Hematopoietic multipotent progenitor cell treated with erythropoietin and hydrocortisone succinate and interleukin-3 and kit ligand, for 15 days (in vitro differentiated cells): ENCODE measurements around the gene SLC12A8.

ENCODE experiments used
- DNase-seq: peaks from one replicate; pipeline ENCODE4 v3.0.0-alpha.2; 2015; ENCODE audit warnings: low spot score

The SLC12A8 gene

GRCh38 chr3:125213946-125214542, 1.5 kb upstream of the SLC12A8 start:
- no peak for DNase-seq

GRCh38 chr3:125213364-125213755, 812 bp upstream of the SLC12A8 start:
- DNase-seq: no peak

- DNase-seq: no peak
These were observed 448 bp downstream of the SLC12A8 start for GRCh38 chr3:125212091-125212508.

- no peak for DNase-seq
These were observed 941 bp downstream of the SLC12A8 start for GRCh38 chr3:125211523-125212090.

GRCh38 chr3:125207949-125208568, 4.5 kb downstream of the SLC12A8 start:
- no peak for DNase-seq

- DNase-seq: no peak
These were observed 5.0 kb downstream of the SLC12A8 start for GRCh38 chr3:125207507-125207906.

GRCh38 chr3:125206934-125207333, 5.6 kb downstream of the SLC12A8 start:
- DNase-seq: no peak

GRCh38 chr3:125203731-125204130, 8.8 kb downstream of the SLC12A8 start:
- no peak for DNase-seq

GRCh38 chr3:125202197-125202596, 10.4 kb downstream of the SLC12A8 start:
- DNase-seq: no peak

GRCh38 chr3:125200731-125201139, 11.8 kb downstream of the SLC12A8 start:
- no peak for DNase-seq

- no peak for DNase-seq
These were observed 17.5 kb downstream of the SLC12A8 start for GRCh38 chr3:125194849-125195601.

- DNase-seq: no peak
These were observed 18.3 kb downstream of the SLC12A8 start for GRCh38 chr3:125194061-125194848.

GRCh38 chr3:125192190-125193035, 20.1 kb downstream of the SLC12A8 start:
- no peak for DNase-seq

- DNase-seq: no peak
These were observed 20.8 kb downstream of the SLC12A8 start for GRCh38 chr3:125191730-125192129.

GRCh38 chr3:125191256-125191655, 21.3 kb downstream of the SLC12A8 start:
- DNase-seq: no peak

- no peak for DNase-seq
These were observed 21.8 kb downstream of the SLC12A8 start for GRCh38 chr3:125190786-125191185.

- no peak for DNase-seq
These were observed 23.0 kb downstream of the SLC12A8 start for GRCh38 chr3:125189378-125190165.

GRCh38 chr3:125188955-125189354, 23.6 kb downstream of the SLC12A8 start:
- DNase-seq: no peak

- DNase-seq: no peak
These were observed 25.0 kb downstream of the SLC12A8 start for GRCh38 chr3:125187599-125187910.

- no peak for DNase-seq
These were observed 25.5 kb downstream of the SLC12A8 start for GRCh38 chr3:125186800-125187598.
